ENCODE data around the gene KSR2. TPM values are rescaled to one million over a fixed set of nuclear protein-coding genes. Genes with fewer than 3 reads are reported as not detected.

KSR2 gene
- total RNA-seq, 2 donors from 2014 or later, result 0.07 TPM; not detected in 1

- no peak overlapping the region for H3K4me3 ChIP-seq
- no peaks in the 10 kb centered on the region for H3K9me3 ChIP-seq
- no peaks in the 10 kb centered on the region for H3K4me1 ChIP-seq (ENCODE audit: control insufficient read depth in 1 of 2, low read depth in 2 of 2)
- no peaks in the 10 kb centered on the region for H3K36me3 ChIP-seq
- no peak for ATAC-seq (ENCODE audit: insufficient number of reproducible peaks, low FRiP score, low read depth)
- no peak for DNase-seq (ENCODE audit: low spot score)
- no peak for TF ChIP-seq CTCF (IDR thresholded peaks at IDR 0.05)
- no peaks in the 10 kb centered on the region for H3K27me3 ChIP-seq (replicated peaks; ENCODE audit: insufficient read depth)
- H3K27ac ChIP-seq, result no peak overlapping the region
Measured at GRCh38 chr12:117570608-117571007, 398.2 kb downstream of the KSR2 start.

- H3K27me3 ChIP-seq (replicated peaks; ENCODE audit: insufficient read depth), result no peaks in the 10 kb centered on the region
- H3K4me1 ChIP-seq (ENCODE audit: control insufficient read depth in 1 of 2, low read depth in 2 of 2), result no peaks in the 10 kb centered on the region
- TF ChIP-seq CTCF (IDR thresholded peaks at IDR 0.05), result no peak
- H3K4me3 ChIP-seq, result no peak overlapping the region
- H3K27ac ChIP-seq, result no peak overlapping the region
- H3K9me3 ChIP-seq, result no peaks in the 10 kb centered on the region
- ATAC-seq (ENCODE audit: insufficient number of reproducible peaks, low FRiP score, low read depth) (no peak), DNase-seq (ENCODE audit: low spot score) (no peak)
- H3K36me3 ChIP-seq, result no peaks in the 10 kb centered on the region
Measured at GRCh38 chr12:117567644-117568216, 401.1 kb downstream of the KSR2 start.

- Histone ChIP-seq H3K4me1 (ENCODE audit: control insufficient read depth in 1 of 2, low read depth in 2 of 2) (no peaks in the 10 kb centered on the region), H3K4me3 (no peak overlapping the region), H3K9me3 (no peaks in the 10 kb centered on the region), H3K36me3 (no peaks in the 10 kb centered on the region), H3K27ac (no peak overlapping the region), H3K27me3 (replicated peaks; ENCODE audit: insufficient read depth) (no peaks in the 10 kb centered on the region)
- no peak for TF ChIP-seq CTCF (IDR thresholded peaks at IDR 0.05)
- no peak for DNase-seq (ENCODE audit: low spot score)
- no peak for ATAC-seq (ENCODE audit: insufficient number of reproducible peaks, low FRiP score, low read depth)
Measured at GRCh38 chr12:117564881-117565280, 403.9 kb downstream of the KSR2 start.

- Histone ChIP-seq H3K4me3 (no peak overlapping the region), H3K36me3 (no peaks in the 10 kb centered on the region), H3K27me3 (replicated peaks; ENCODE audit: insufficient read depth) (no peaks in the 10 kb centered on the region), H3K27ac (no peak overlapping the region), H3K4me1 (ENCODE audit: control insufficient read depth in 1 of 2, low read depth in 2 of 2) (no peaks in the 10 kb centered on the region), H3K9me3 (no peaks in the 10 kb centered on the region)
- DNase-seq (ENCODE audit: low spot score) (no peak), ATAC-seq (ENCODE audit: insufficient number of reproducible peaks, low FRiP score, low read depth) (no peak)
- no peak for TF ChIP-seq CTCF (IDR thresholded peaks at IDR 0.05)
Measured at GRCh38 chr12:117563706-117564105, 405.1 kb downstream of the KSR2 start.

- no peak for DNase-seq (ENCODE audit: low spot score)
- no peak overlapping the region for H3K4me3 ChIP-seq
- no peaks in the 10 kb centered on the region for H3K27me3 ChIP-seq (replicated peaks; ENCODE audit: insufficient read depth)
- H3K4me1 ChIP-seq (ENCODE audit: control insufficient read depth in 1 of 2, low read depth in 2 of 2), result no peaks in the 10 kb centered on the region
- no peak for TF ChIP-seq CTCF (IDR thresholded peaks at IDR 0.05)
- no peaks in the 10 kb centered on the region for H3K36me3 ChIP-seq
- H3K9me3 ChIP-seq, result no peaks in the 10 kb centered on the region
- no peak overlapping the region for H3K27ac ChIP-seq
- no peak for ATAC-seq (ENCODE audit: insufficient number of reproducible peaks, low FRiP score, low read depth)
Measured at GRCh38 chr12:117563007-117563406, 405.8 kb downstream of the KSR2 start.
